Measurements from ENCODE around the gene MED9.

MED9 gene

GRCh38 chr17:17466511-17466910 lies 10.3 kb upstream of the MED9 start:
- H3K4me3 ChIP-seq (ENCODE audit: low read length) = no peak overlapping the region
- no peak for TF ChIP-seq CTCF (IDR thresholded peaks at IDR 0.05; ENCODE audit: insufficient read depth, low read depth, low read length, missing control alignments)
- DNase-seq (ENCODE audit: low read depth) = no peak

GRCh38 chr17:17467016-17467415 lies 9.8 kb upstream of the MED9 start:
- TF ChIP-seq CTCF (IDR thresholded peaks at IDR 0.05; ENCODE audit: insufficient read depth, low read depth, low read length, missing control alignments) = no peak
- no peak overlapping the region for H3K4me3 ChIP-seq (ENCODE audit: low read length)
- no peak for DNase-seq (ENCODE audit: low read depth)

- no peak overlapping the region for H3K4me3 ChIP-seq (ENCODE audit: low read length)
- no peak for DNase-seq (ENCODE audit: low read depth)
- TF ChIP-seq CTCF (IDR thresholded peaks at IDR 0.05; ENCODE audit: insufficient read depth, low read depth, low read length, missing control alignments) = no peak
Observed at GRCh38 chr17:17467720-17468119, 9.1 kb upstream of the MED9 start.

- no peak overlapping the region for H3K4me3 ChIP-seq (ENCODE audit: low read length)
- no peak for DNase-seq (ENCODE audit: low read depth)
- TF ChIP-seq CTCF (IDR thresholded peaks at IDR 0.05; ENCODE audit: insufficient read depth, low read depth, low read length, missing control alignments) = no peak
Observed at GRCh38 chr17:17468217-17469010, 8.4 kb upstream of the MED9 start.

GRCh38 chr17:17469358-17469757 lies 7.4 kb upstream of the MED9 start:
- no peak for DNase-seq (ENCODE audit: low read depth)
- no peak for TF ChIP-seq CTCF (IDR thresholded peaks at IDR 0.05; ENCODE audit: insufficient read depth, low read depth, low read length, missing control alignments)
- no peak overlapping the region for H3K4me3 ChIP-seq (ENCODE audit: low read length)

GRCh38 chr17:17469996-17470395 lies 6.8 kb upstream of the MED9 start:
- H3K4me3 ChIP-seq (ENCODE audit: low read length) = no peak overlapping the region
- DNase-seq (ENCODE audit: low read depth) = no peak
- TF ChIP-seq CTCF (IDR thresholded peaks at IDR 0.05; ENCODE audit: insufficient read depth, low read depth, low read length, missing control alignments) = no peak

Measured in epithelial cell of esophagus (primary cell).